K562 (cell line): ENCODE measurements around the gene SYTL2. TPM values are rescaled to one million over a fixed set of nuclear protein-coding genes. Genes with fewer than 3 reads are reported as not detected.

Experiments used
- BRF1 ChIP-seq: IDR thresholded peaks from 3 replicates; pipeline ENCODE4 v1.6.1; 2011; ENCODE audit warnings: borderline replicate concordance, mild to moderate bottlenecking; ENCODE audit not compliant: insufficient read length; ENCODE audit errors: extremely low read depth
- CHD1 ChIP-seq: fragments of 200-600 bp; sonication (generic); IDR thresholded peaks from one replicate; pipeline ENCODE4 v1.6.1; 2012; ENCODE audit warnings: mild to moderate bottlenecking, moderate library complexity, low read length, inconsistent platforms
- CXXC5 ChIP-seq: fragments of 250-450 bp; sonication (Bioruptor Pico); IDR thresholded peaks from 2 replicates; pipeline ENCODE4 v1.8.0; 2022; ENCODE audit warnings: inconsistent platforms, mild to moderate bottlenecking, moderate library complexity
- ELF2 ChIP-seq: fragments of 250-450 bp; sonication (Bioruptor Pico); IDR thresholded peaks from 2 replicates; pipeline ENCODE4 v1.5.0; 2021; ENCODE audit warnings: mild to moderate bottlenecking
- EP400 ChIP-seq: fragments of 450-650 bp; IDR thresholded peaks from 2 replicates; pipeline ENCODE4 v1.6.1; 2017; ENCODE audit warnings: antibody characterized with exemption, mild to moderate bottlenecking, moderate library complexity
- IFI16 ChIP-seq: fragments of 250-450 bp; sonication (Bioruptor Pico); IDR thresholded peaks from 2 replicates; pipeline ENCODE4 v2.1.2; 2022; ENCODE audit warnings: mild to moderate bottlenecking, inconsistent platforms
- KLF16 ChIP-seq: IDR thresholded peaks from 2 replicates; pipeline ENCODE4 v1.6.1; 2016; ENCODE audit warnings: antibody characterized with exemption
- MYC ChIP-seq, 2 experiments: fragments of 250-450 bp in 1 of 2; sonication (Bioruptor Pico) in 1 of 2; IDR thresholded peaks; 2 replicates each; pipeline versions ENCODE4 v1.5.1 to v1.6.1; 2012 to 2021; ENCODE audit warnings: low read depth in 2 of 2, borderline replicate concordance in 1 of 2, improper control_type of control experiment in 1 of 2, low read length in 1 of 2, mild to moderate bottlenecking in 1 of 2, moderate library complexity in 1 of 2
- NR2C2 ChIP-seq, 2 experiments: fragments of 200-800 bp in 1 of 2; sonication (Bioruptor generic) in 1 of 2; sonication (generic) in 1 of 2; formaldehyde crosslinking in 1 of 2; IDR thresholded peaks; 2 replicates each; pipeline versions ENCODE4 v1.6.1 to v1.8.0; 2016 to 2022; ENCODE audit warnings: mild to moderate bottlenecking in 1 of 2, missing compliant biosample characterization in 1 of 2, missing genetic modification characterization in 1 of 2, missing genetic modification reagents in 1 of 2
- TAF1 ChIP-seq: IDR thresholded peaks from 2 replicates; pipeline ENCODE4 v1.6.1; 2011; ENCODE audit warnings: mild to moderate bottlenecking, low read length, moderate library complexity; ENCODE audit not compliant: insufficient read depth, control insufficient read depth, severe bottlenecking; ENCODE audit errors: extremely low read depth
- TEAD4 ChIP-seq, 2 experiments: sonication (generic) in 1 of 2; formaldehyde crosslinking in 1 of 2; IDR thresholded peaks; 2 replicates each; pipeline versions ENCODE4 v1.6.1 to v1.8.0; 2012 to 2022; ENCODE audit warnings: borderline replicate concordance in 1 of 2, inconsistent platforms in 1 of 2, low read length in 1 of 2, mild to moderate bottlenecking in 1 of 2, missing genetic modification reagents in 1 of 2
- ZNF121 ChIP-seq: sonication (generic); formaldehyde crosslinking; conservative IDR thresholded peaks from 2 replicates; pipeline ENCODE4 v1.8.0; 2022; ENCODE audit warnings: missing genetic modification reagents
- ZNF699 ChIP-seq: fragments of 250-450 bp; sonication (Bioruptor Pico); IDR thresholded peaks from 2 replicates; pipeline ENCODE4 v1.8.0; 2021; ENCODE audit warnings: mild to moderate bottlenecking, moderate library complexity; ENCODE audit not compliant: insufficient replicate concordance
- ZNF766 ChIP-seq: fragments of 200-800 bp; sonication (Bioruptor generic); conservative IDR thresholded peaks from 2 replicates; pipeline ENCODE4 v1.6.1; 2016; ENCODE audit warnings: missing genetic modification characterization, missing compliant biosample characterization
- polyA plus RNA-seq, 8 experiments: library from polyadenylated mRNA; depleted of rRNA in 4 of 8; stranded (reverse) in 5 of 8; unstranded in 3 of 8; fragments of >200 nt; fragmentation: Nextera tagmentation in 2 of 8; fragmentation: Illumina TruSeq in 1 of 8; extraction: Ambion mirVana in 2 of 8; extraction: Trizol in 1 of 8; gene quantifications; 2 replicates each; pipeline versions ENCODE4 v1.2.1 to v1.2.3, GENCODE V29; 2011 to 2014; ENCODE audit warnings: inconsistent platforms in 1 of 8, missing spikeins in 1 of 8
- total RNA-seq, 7 experiments: library from RNA; depleted of rRNA in 6 of 7; stranded (reverse); fragments of >200 nt in 6 of 7; fragmentation: Illumina TruSeq in 2 of 7; extraction: Trizol in 2 of 7; gene quantifications; 2 replicates each; pipeline versions ENCODE4 v1.2.1 to v1.2.3, GENCODE V29; 2011 to 2021; ENCODE audit warnings: low replicate concordance in 1 of 7
- TF ChIP-seq, protein P1 (sequence below), 2 experiments: IDR thresholded peaks; 2 replicates each; pipeline ENCODE4 v1.6.1; 2011; ENCODE audit warnings: borderline replicate concordance in 1 of 2, control low read depth in 1 of 2, low read depth in 1 of 2, low read length in 1 of 2, mild to moderate bottlenecking in 1 of 2, mixed read lengths in 1 of 2, moderate library complexity in 1 of 2; ENCODE audit not compliant: insufficient read depth in 1 of 2, insufficient read length in 1 of 2, poor library complexity in 1 of 2, severe bottlenecking in 1 of 2; ENCODE audit errors: extremely low read depth in 1 of 2
- TF ChIP-seq, protein P2 (sequence below): IDR thresholded peaks from 2 replicates; pipeline ENCODE4 v1.6.1; 2012; ENCODE audit warnings: low read depth, low read length, improper control_type of control experiment, borderline replicate concordance
- TF ChIP-seq, protein P3 (sequence below): fragments of 450-650 bp; formaldehyde crosslinking; IDR thresholded peaks from 2 replicates; pipeline ENCODE4 v1.4.0; 2022; ENCODE audit warnings: mild to moderate bottlenecking, moderate library complexity
- TF ChIP-seq, protein P4 (sequence below): sonication (generic); formaldehyde crosslinking; IDR thresholded peaks from 2 replicates; pipeline ENCODE4 v1.4.0; 2020; ENCODE audit warnings: mild to moderate bottlenecking, missing genetic modification reagents

SYTL2 gene
- total and polyA plus RNA-seq, 9 of the 15 experiments (the other 6 are each of a cell fraction or from before 2014, with no cell fraction given): 0.05 to 0.57 (median 0.35) TPM

DNA sequence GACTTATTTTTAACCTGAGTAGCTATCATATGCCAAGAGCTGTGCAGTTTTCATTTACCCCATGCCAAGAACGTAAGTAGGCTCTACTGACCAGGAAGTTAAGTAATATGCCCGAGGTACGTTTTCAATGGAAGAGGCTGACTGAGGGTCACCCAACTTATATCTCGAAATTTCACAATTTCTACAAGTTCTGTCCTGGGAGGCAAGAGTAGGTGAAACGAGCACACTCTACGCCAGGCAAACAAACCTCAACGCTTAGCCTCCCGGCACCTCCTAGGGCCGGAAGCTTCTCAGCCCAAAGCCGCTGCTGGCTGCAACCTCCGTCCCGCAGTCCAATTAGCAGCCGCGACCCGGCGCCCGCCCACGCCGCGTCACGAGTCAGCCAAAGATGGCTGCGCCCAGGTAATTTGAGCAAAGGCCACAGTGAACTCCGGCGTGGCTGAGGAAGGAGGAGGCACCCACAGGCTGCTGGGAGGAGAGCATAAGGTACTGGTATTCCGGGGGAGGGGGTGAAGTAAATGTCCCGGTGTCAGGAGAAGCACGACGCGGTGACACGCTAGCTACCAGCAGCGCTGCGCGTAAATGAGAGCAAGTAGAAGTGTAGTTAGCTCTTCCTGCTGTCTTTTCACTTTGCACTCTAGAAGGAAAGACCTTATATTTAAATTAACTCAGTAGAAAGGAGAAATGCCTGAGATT is 163.2 kb downstream of the SYTL2 start, which contains the start of gene TMEM126A (continued):
- peak; percentile 77; the same call in 1 of the 2 replicates for TF ChIP-seq ELF2
- TF ChIP-seq TEAD4 (IDR thresholded peaks at IDR 0.05; ENCODE audit: low read length): peak; percentile 38
- TF ChIP-seq TEAD4 (CRISPR knock-in tag; IDR thresholded peaks at IDR 0.05; ENCODE audit: borderline replicate concordance): no peak
- peak; percentile 73 for TF ChIP-seq CXXC5 (CRISPR knock-in tag)
- TF ChIP-seq NR2C2 (CRISPR knock-in tag; IDR thresholded peaks at IDR 0.05): peak; percentile 45; the same call in 1 of the 2 replicates
- TF ChIP-seq NR2C2 (tag; IDR thresholded peaks at IDR 0.05): peak; percentile 95
- TF ChIP-seq, protein P1, sequence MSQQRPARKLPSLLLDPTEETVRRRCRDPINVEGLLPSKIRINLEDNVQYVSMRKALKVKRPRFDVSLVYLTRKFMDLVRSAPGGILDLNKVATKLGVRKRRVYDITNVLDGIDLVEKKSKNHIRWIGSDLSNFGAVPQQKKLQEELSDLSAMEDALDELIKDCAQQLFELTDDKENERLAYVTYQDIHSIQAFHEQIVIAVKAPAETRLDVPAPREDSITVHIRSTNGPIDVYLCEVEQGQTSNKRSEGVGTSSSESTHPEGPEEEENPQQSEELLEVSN (IDR thresholded peaks at IDR 0.05; ENCODE audit: borderline replicate concordance in 1 of 2, extremely low read depth in 1 of 2, insufficient read depth in 1 of 2, insufficient read length in 1 of 2, low read depth in 1 of 2, low read length in 1 of 2, poor library complexity in 1 of 2, severe bottlenecking in 1 of 2): peak; percentile 17 to 20
- TF ChIP-seq ZNF121 (CRISPR knock-in tag): no peak
- peak; percentile 76 for TF ChIP-seq CHD1
- TF ChIP-seq, protein P2, sequence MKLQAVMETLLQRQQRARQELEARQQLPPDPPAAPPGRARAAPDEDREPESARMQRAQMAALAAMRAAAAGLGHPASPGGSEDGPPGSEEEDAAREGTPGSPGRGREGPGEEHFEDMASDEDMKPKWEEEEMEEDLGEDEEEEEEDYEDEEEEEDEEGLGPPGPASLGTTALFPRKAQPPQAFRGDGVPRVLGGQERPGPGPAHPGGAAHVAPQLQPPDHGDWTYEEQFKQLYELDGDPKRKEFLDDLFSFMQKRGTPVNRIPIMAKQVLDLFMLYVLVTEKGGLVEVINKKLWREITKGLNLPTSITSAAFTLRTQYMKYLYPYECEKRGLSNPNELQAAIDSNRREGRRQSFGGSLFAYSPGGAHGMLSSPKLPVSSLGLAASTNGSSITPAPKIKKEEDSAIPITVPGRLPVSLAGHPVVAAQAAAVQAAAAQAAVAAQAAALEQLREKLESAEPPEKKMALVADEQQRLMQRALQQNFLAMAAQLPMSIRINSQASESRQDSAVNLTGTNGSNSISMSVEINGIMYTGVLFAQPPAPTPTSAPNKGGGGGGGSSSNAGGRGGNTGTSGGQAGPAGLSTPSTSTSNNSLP: 0 out of 2 replicates have a peak, but pooled peaks have one; percentile 42
- TF ChIP-seq ZNF699 (CRISPR knock-in tag): no peak
- peak; percentile 79; the same call in 1 of the 2 replicates for TF ChIP-seq EP400
- TF ChIP-seq KLF16: no peak
- TF ChIP-seq, protein P3, sequence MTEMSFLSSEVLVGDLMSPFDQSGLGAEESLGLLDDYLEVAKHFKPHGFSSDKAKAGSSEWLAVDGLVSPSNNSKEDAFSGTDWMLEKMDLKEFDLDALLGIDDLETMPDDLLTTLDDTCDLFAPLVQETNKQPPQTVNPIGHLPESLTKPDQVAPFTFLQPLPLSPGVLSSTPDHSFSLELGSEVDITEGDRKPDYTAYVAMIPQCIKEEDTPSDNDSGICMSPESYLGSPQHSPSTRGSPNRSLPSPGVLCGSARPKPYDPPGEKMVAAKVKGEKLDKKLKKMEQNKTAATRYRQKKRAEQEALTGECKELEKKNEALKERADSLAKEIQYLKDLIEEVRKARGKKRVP (CRISPR knock-in tag): no peak
- TF ChIP-seq MYC (IDR thresholded peaks at IDR 0.05; ENCODE audit: low read depth, low read length): peak; percentile 84
- no peak for TF ChIP-seq MYC (CRISPR knock-in tag; IDR thresholded peaks at IDR 0.05; ENCODE audit: borderline replicate concordance, low read depth)
- peak; percentile 93 for TF ChIP-seq TAF1
- no peak for TF ChIP-seq BRF1
- TF ChIP-seq, protein P4, sequence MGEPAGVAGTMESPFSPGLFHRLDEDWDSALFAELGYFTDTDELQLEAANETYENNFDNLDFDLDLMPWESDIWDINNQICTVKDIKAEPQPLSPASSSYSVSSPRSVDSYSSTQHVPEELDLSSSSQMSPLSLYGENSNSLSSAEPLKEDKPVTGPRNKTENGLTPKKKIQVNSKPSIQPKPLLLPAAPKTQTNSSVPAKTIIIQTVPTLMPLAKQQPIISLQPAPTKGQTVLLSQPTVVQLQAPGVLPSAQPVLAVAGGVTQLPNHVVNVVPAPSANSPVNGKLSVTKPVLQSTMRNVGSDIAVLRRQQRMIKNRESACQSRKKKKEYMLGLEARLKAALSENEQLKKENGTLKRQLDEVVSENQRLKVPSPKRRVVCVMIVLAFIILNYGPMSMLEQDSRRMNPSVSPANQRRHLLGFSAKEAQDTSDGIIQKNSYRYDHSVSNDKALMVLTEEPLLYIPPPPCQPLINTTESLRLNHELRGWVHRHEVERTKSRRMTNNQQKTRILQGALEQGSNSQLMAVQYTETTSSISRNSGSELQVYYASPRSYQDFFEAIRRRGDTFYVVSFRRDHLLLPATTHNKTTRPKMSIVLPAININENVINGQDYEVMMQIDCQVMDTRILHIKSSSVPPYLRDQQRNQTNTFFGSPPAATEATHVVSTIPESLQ (CRISPR knock-in tag): 0 out of 2 replicates have a peak, but pooled peaks have one; percentile 53
- TF ChIP-seq ZNF766 (CRISPR knock-in tag): peak; percentile 74
- no peak for TF ChIP-seq IFI16
